Measurements from ENCODE around the gene AKAP17A. TPM values are rescaled to one million over a fixed set of nuclear protein-coding genes. Genes with fewer than 3 reads are reported as not detected.
A peak's percentile ranks its signal among the peaks of the same experiment; 100 is the strongest.

The AKAP17A gene
- total and polyA plus RNA-seq, 9 of the 15 experiments (the other 6 are each of a cell fraction or from before 2014, with no cell fraction given), result 1.2 to 29.5 (median 8.2) TPM

- POLR2A ChIA-PET, result no interaction called here
Measured at GRCh38 chrX:1612641-1613286, 21.4 kb downstream of the AKAP17A start.

More at GRCh38 chrX:1612641-1613286, 21.4 kb downstream of the AKAP17A start:
- DNase-seq (ENCODE audit: extremely low read depth in 1 of 4, low spot score in 3 of 4) (no peak), ATAC-seq (no peak), FAIRE-seq (no peak)
- Histone ChIP-seq H3K27me3 (ENCODE audit: control insufficient read depth in 2 of 2, insufficient read depth in 2 of 2, low read length in 2 of 2) (peaks cover 3 to 16% of the 10 kb centered on the region in 2 experiments; a peak in 3 of 5 replicates), H4K20me1 (replicated peaks; ENCODE audit: control insufficient read depth, insufficient read depth, low read length) (no peaks in the 10 kb centered on the region), H3K4me3 (no peak overlapping the region), H3K27ac (ENCODE audit: extremely low read depth, low read depth, low read length) (no peak overlapping the region), H3K79me2 (ENCODE audit: control insufficient read depth, insufficient read depth, low read length) (no peaks in the 10 kb centered on the region), H3K9me3 (replicated peaks; ENCODE audit: control insufficient read depth, insufficient read depth, low read depth, low read length) (no peaks in the 10 kb centered on the region), H3K36me3 (ENCODE audit: control insufficient read depth, insufficient read depth, low read length) (no peaks in the 10 kb centered on the region), H2AFZ (ENCODE audit: low read depth, low read length) (no peak overlapping the region), H3K4me2 (ENCODE audit: insufficient read depth, low read length) (no peak overlapping the region), H3K9ac (ENCODE audit: insufficient read depth in 1 of 2, low read depth in 2 of 2, low read length in 2 of 2) (no peak overlapping the region), H3K9me1 (ENCODE audit: control insufficient read depth, insufficient read depth, low read length) (no peaks in the 10 kb centered on the region), H3K4me1 (replicated peaks in 1 of 2; ENCODE audit: control insufficient read depth in 2 of 2, insufficient read depth in 2 of 2, low read length in 2 of 2) (peaks cover 0 to 6% of the 10 kb centered on the region in 2 experiments; a peak in 1 of 5 replicates)
- BruUV-seq (replicated peaks), result no TSS peak
- TF ChIP-seq STAG1 (CRISPR knock-in tag; IDR thresholded peaks at IDR 0.05; ENCODE audit: borderline replicate concordance) (no peak), COPS2 (conservative IDR thresholded peaks at IDR 0.05) (no peak), POU5F1 (IDR thresholded peaks at IDR 0.05; ENCODE audit: borderline replicate concordance, low read depth, low read length, partially characterized antibody) (no peak), CC2D1A (IDR thresholded peaks at IDR 0.05) (no peak)
- TF ChIP-seq, protein P1, sequence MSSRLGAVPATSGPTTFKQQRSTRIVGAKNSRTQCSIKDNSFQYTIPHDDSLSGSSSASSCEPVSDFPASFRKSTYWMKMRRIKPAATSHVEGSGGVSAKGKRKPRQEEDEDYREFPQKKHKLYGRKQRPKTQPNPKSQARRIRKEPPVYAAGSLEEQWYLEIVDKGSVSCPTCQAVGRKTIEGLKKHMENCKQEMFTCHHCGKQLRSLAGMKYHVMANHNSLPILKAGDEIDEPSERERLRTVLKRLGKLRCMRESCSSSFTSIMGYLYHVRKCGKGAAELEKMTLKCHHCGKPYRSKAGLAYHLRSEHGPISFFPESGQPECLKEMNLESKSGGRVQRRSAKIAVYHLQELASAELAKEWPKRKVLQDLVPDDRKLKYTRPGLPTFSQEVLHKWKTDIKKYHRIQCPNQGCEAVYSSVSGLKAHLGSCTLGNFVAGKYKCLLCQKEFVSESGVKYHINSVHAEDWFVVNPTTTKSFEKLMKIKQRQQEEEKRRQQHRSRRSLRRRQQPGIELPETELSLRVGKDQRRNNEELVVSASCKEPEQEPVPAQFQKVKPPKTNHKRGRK (tag; IDR thresholded peaks at IDR 0.05), result peak; percentile 94
- CTCF ChIA-PET (ENCODE audit: low intra/inter-chr PET ratio), result no interaction called here
- intact Hi-C loops (cut with micrococcal nuclease) (no loop called here), in situ Hi-C loops (cut with MboI) (no loop called here)
- WGBS (ENCODE audit: insufficient coverage, low coverage, missing lambda C conversion rate), result 27% methylated on average over 3 of the region's 5 CpGs
